SU-DHL-6 (cell line): ENCODE measurements around the gene MT1A.

Experiments
- H2AFZ ChIP-seq: fragments of 200-600 bp; sonication (generic); 2 replicates; pipeline ENCODE4 v1.6.1; 2014; ENCODE audit warnings: low read depth, mild to moderate bottlenecking, moderate library complexity, mixed read lengths, antibody characterized with exemption, low read length; ENCODE audit not compliant: severe bottlenecking
- H3F3A ChIP-seq: fragments of 200-600 bp; shearing (Covaris generic); 2 replicates; pipeline ENCODE4 v1.6.0; 2016; ENCODE audit warnings: antibody characterized with exemption, mild to moderate bottlenecking; ENCODE audit not compliant: insufficient read depth
- H3K27ac ChIP-seq: fragments of 200-600 bp; sonication (generic); 2 replicates; pipeline ENCODE4 v1.5.1; 2016; ENCODE audit warnings: low read depth, mild to moderate bottlenecking, low read length, moderate library complexity, mixed read lengths
- H3K27me3 ChIP-seq: fragments of 200-600 bp; sonication (generic), shearing (Covaris generic); 2 replicates; pipeline ENCODE4 v1.6.0; 2014; ENCODE audit warnings: mild to moderate bottlenecking, low read length
- H3K36me3 ChIP-seq: fragments of 200-600 bp; sonication (generic); 2 replicates; pipeline ENCODE4 v1.6.1; 2014; ENCODE audit warnings: mild to moderate bottlenecking, low read length, mixed read lengths
- H3K4me2 ChIP-seq: fragments of 300-600, 200-600 bp; shearing (Covaris generic), sonication (generic); 2 replicates; pipeline ENCODE4 v1.6.0; 2014; ENCODE audit warnings: low read length, low read depth, mild to moderate bottlenecking; ENCODE audit not compliant: poor library complexity, severe bottlenecking
- H3K4me3 ChIP-seq: fragments of 200-600 bp; sonication (generic); 2 replicates; pipeline ENCODE4 v1.5.1; 2014; ENCODE audit warnings: antibody characterized with exemption, low read length, mild to moderate bottlenecking, mixed read lengths; ENCODE audit not compliant: insufficient read depth, poor library complexity, severe bottlenecking
- H3K79me2 ChIP-seq: fragments of 200-600 bp; sonication (generic); 2 replicates; pipeline ENCODE4 v1.6.1; 2014; ENCODE audit warnings: mild to moderate bottlenecking, low read length, moderate library complexity; ENCODE audit not compliant: insufficient read depth
- H3K9ac ChIP-seq: fragments of 200-600 bp; sonication (generic); 2 replicates; pipeline ENCODE4 v1.7.0; 2014; ENCODE audit warnings: mild to moderate bottlenecking, low read length
- H3K9me2 ChIP-seq: fragments of 200-600 bp; sonication (generic); replicated peaks from 2 replicates; pipeline ENCODE4 v1.6.1; 2014; ENCODE audit warnings: low read length; ENCODE audit not compliant: insufficient read depth
- H3K9me3 ChIP-seq: fragments of 200-600 bp; sonication (generic); 2 replicates; pipeline ENCODE4 v1.6.1; 2014; ENCODE audit warnings: low read length, mixed read lengths; ENCODE audit not compliant: insufficient read depth
- H4K20me1 ChIP-seq: fragments of 200-600 bp; sonication (generic); 2 replicates; pipeline ENCODE4 v1.6.1; 2014; ENCODE audit warnings: low read depth, mild to moderate bottlenecking, antibody characterized with exemption, low read length, moderate library complexity, mixed read lengths
- EZH2phosphoT487 ChIP-seq: fragments of 200-600 bp; sonication (generic), shearing (Covaris generic); conservative IDR thresholded peaks from 2 replicates; pipeline ENCODE4 v1.6.1; 2018; ENCODE audit warnings: mild to moderate bottlenecking, antibody characterized with exemption, low read length, moderate library complexity, mixed read lengths
- TF ChIP-seq, protein P1 (sequence below): fragments of 200-600 bp; sonication (generic); IDR thresholded peaks from one replicate; pipeline ENCODE4 v1.5.1; 2017; ENCODE audit warnings: antibody characterized with exemption, mild to moderate bottlenecking, low read length, moderate library complexity; ENCODE audit not compliant: insufficient read depth, poor library complexity, severe bottlenecking

Gene MT1A

DNA sequence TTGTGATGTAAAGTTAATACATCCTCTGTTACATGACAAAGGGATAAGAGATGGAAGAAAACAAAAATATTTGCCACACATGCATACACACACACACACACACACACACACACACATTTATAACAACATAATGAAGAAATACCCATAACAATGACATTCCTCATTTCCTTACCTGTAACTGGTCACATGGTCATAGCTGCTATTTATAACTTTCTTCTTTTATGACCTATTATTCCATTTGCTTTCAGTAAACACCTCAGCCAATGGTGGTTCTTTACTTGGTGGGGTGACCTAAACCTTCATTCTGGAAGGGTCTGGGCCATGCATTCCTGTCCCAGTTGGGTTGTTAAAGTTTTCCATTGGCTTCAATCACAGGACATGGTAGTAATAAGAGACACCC is 24.8 kb upstream of the MT1A start:
- no peaks in the 10 kb centered on the region for H3K79me2 ChIP-seq
- no peaks in the 10 kb centered on the region for H3K36me3 ChIP-seq
- H3K27me3 ChIP-seq: no peaks in the 10 kb centered on the region; the same call in 1 of the 2 replicates
- H3F3A ChIP-seq: no peaks in the 10 kb centered on the region
- TF ChIP-seq EZH2phosphoT487: no peak
- TF ChIP-seq, protein P1, sequence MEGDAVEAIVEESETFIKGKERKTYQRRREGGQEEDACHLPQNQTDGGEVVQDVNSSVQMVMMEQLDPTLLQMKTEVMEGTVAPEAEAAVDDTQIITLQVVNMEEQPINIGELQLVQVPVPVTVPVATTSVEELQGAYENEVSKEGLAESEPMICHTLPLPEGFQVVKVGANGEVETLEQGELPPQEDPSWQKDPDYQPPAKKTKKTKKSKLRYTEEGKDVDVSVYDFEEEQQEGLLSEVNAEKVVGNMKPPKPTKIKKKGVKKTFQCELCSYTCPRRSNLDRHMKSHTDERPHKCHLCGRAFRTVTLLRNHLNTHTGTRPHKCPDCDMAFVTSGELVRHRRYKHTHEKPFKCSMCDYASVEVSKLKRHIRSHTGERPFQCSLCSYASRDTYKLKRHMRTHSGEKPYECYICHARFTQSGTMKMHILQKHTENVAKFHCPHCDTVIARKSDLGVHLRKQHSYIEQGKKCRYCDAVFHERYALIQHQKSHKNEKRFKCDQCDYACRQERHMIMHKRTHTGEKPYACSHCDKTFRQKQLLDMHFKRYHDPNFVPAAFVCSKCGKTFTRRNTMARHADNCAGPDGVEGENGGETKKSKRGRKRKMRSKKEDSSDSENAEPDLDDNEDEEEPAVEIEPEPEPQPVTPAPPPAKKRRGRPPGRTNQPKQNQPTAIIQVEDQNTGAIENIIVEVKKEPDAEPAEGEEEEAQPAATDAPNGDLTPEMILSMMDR: no peak
- H3K27ac ChIP-seq: no peak overlapping the region
- H4K20me1 ChIP-seq: no peaks in the 10 kb centered on the region
- H2AFZ ChIP-seq: no peak overlapping the region
- no peaks in the 10 kb centered on the region for H3K9me2 ChIP-seq
- no peak overlapping the region for H3K4me2 ChIP-seq
- no peak overlapping the region for H3K9ac ChIP-seq
- no peaks in the 10 kb centered on the region for H3K9me3 ChIP-seq
- no peak overlapping the region for H3K4me3 ChIP-seq

DNA sequence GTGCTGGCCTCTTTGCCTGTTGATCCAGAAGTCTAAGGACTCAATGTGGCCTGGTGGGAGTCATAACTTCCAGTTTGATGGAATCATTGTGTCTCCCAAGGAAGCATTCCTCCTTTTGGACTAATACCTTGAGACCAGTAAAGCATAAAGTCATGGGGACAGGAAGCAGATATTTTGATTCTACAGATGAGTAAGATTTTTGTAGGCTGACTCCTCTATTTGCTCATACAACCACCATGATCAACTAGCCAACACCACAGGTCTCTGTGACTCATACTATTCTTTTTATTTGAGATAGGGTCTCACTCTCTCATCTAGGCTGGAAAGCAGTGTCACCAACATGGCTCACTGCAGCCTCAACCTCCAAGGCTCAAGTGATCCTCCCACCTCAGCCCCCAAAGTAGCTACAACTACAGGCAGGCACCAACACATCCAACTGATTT is 23.9 kb upstream of the MT1A start:
- Histone ChIP-seq H3K27me3 (no peaks in the 10 kb centered on the region; the same call in 1 of the 2 replicates), H3F3A (no peaks in the 10 kb centered on the region), H3K27ac (no peak overlapping the region), H3K4me2 (no peak overlapping the region), H3K9me3 (no peaks in the 10 kb centered on the region), H3K9ac (no peak overlapping the region), H3K9me2 (no peaks in the 10 kb centered on the region), H2AFZ (no peak overlapping the region), H3K4me3 (no peak overlapping the region), H4K20me1 (no peaks in the 10 kb centered on the region), H3K79me2 (no peaks in the 10 kb centered on the region), H3K36me3 (no peaks in the 10 kb centered on the region)
- no peak for TF ChIP-seq EZH2phosphoT487
- TF ChIP-seq, protein P1: no peak

DNA sequence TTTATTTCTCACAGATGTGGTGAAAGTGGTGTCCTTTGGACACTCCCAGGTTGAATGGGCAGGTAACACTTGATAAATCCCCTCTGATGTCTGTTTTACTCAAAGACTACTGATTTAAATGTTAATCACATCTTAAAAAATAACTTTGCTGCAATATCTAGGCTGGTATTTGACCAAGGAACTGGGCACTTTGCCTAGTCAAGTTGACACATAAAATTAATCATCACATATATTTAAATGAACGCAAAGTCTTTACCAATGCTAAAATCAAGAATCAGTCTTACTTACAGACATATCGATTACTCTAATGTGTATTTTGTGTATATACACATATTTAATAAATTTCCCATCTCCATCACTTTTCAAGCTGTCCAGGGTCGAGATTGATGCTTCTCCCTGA is 23.1 kb upstream of the MT1A start:
- Histone ChIP-seq H3K36me3 (no peaks in the 10 kb centered on the region), H3K27ac (no peak overlapping the region), H3F3A (no peaks in the 10 kb centered on the region), H2AFZ (no peak overlapping the region), H4K20me1 (no peaks in the 10 kb centered on the region), H3K27me3 (no peaks in the 10 kb centered on the region; the same call in 1 of the 2 replicates), H3K9me3 (no peaks in the 10 kb centered on the region), H3K9ac (no peak overlapping the region), H3K79me2 (no peaks in the 10 kb centered on the region), H3K4me2 (no peak overlapping the region), H3K9me2 (no peaks in the 10 kb centered on the region), H3K4me3 (no peak overlapping the region)
- TF ChIP-seq EZH2phosphoT487: no peak
- TF ChIP-seq, protein P1: no peak
